Choroid plexus epithelial cell (primary cell): ENCODE measurements around the gene CLRN3.

ENCODE experiments used
- DNase-seq: peaks from one replicate; pipeline ENCODE4 v3.0.0-alpha.2; 2010; ENCODE audit warnings: low read depth
- H3K4me3 ChIP-seq: 2 replicates; pipeline ENCODE4 v1.5.1; 2011; ENCODE audit warnings: low read depth, mild to moderate bottlenecking, control low read depth, low read length, moderate library complexity
- TF ChIP-seq, protein P1 (sequence below): conservative IDR thresholded peaks from 2 replicates; pipeline ENCODE4 v1.5.1; 2011; ENCODE audit warnings: low read depth, mild to moderate bottlenecking, control low read depth, inconsistent platforms, low read length, moderate library complexity

The CLRN3 gene

GRCh38 chr10:127911867-127912257 is 19.1 kb upstream of the CLRN3 start:
- no peak overlapping the region for H3K4me3 ChIP-seq
- no peak for DNase-seq
- TF ChIP-seq, protein P1, sequence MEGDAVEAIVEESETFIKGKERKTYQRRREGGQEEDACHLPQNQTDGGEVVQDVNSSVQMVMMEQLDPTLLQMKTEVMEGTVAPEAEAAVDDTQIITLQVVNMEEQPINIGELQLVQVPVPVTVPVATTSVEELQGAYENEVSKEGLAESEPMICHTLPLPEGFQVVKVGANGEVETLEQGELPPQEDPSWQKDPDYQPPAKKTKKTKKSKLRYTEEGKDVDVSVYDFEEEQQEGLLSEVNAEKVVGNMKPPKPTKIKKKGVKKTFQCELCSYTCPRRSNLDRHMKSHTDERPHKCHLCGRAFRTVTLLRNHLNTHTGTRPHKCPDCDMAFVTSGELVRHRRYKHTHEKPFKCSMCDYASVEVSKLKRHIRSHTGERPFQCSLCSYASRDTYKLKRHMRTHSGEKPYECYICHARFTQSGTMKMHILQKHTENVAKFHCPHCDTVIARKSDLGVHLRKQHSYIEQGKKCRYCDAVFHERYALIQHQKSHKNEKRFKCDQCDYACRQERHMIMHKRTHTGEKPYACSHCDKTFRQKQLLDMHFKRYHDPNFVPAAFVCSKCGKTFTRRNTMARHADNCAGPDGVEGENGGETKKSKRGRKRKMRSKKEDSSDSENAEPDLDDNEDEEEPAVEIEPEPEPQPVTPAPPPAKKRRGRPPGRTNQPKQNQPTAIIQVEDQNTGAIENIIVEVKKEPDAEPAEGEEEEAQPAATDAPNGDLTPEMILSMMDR, result no peak

- no peak overlapping the region for H3K4me3 ChIP-seq
- TF ChIP-seq, protein P1, result no peak
- DNase-seq, result no peak
These were observed 18.6 kb upstream of the CLRN3 start for GRCh38 chr10:127911218-127911866.

GRCh38 chr10:127910464-127910770 is 17.7 kb upstream of the CLRN3 start:
- TF ChIP-seq, protein P1, result no peak
- peak; percentile 43 for DNase-seq
- no peak overlapping the region for H3K4me3 ChIP-seq

DNA sequence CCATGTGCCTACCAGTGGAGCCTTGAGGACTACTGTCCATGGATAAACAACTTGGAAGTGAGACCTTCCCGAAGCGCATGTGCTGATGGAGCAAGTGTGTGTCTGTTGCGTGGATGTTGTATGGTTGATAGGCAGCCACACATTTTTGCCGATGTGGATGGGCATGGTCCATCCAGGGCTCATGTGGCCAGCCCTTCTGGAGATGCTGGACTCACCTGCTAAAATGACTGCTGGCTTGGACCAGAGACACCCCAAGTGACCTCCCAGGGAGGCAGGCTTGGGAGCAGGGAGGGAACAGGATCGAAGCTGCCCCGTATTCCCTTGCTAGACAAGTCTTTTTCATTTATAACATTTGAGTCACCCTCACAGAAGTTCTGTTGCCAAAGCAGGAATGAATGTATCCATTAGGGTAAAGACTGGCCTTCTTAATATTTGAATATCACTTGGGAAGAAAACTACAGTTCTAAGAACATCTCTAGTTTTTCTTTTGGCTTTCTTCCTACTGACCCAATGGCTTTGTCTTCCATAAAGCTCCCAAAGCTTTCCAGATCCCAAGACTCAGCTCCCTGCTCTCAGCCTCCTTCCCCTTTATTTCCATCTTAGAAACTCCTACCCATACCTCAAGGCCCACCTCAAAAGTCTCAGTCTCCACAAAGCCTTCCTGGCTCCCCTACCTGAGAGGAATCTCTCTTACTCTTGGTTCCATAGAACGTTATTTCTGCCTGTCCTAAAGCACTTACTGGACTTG is 17.1 kb upstream of the CLRN3 start:
- no peak overlapping the region for H3K4me3 ChIP-seq
- TF ChIP-seq, protein P1, result no peak

GRCh38 chr10:127908959-127909267 is 16.2 kb upstream of the CLRN3 start:
- no peak for DNase-seq
- TF ChIP-seq, protein P1, result no peak
- no peak overlapping the region for H3K4me3 ChIP-seq

More for the DNA sequence above, 17.1 kb upstream of the CLRN3 start:
- DNase-seq, result no peak

- H3K4me3 ChIP-seq, result peak overlapping the region; percentile 69
- TF ChIP-seq, protein P1, result no peak
These were observed 15.6 kb upstream of the CLRN3 start for GRCh38 chr10:127908106-127908958.

More at GRCh38 chr10:127908106-127908958, 15.6 kb upstream of the CLRN3 start:
- peak; percentile 75 for DNase-seq
